Tibial nerve (tissue), 4 donors: ENCODE results near the gene DLGAP4.

Experiments
- CTCF ChIP-seq, 5 experiments: fragments of 200-600 bp in 3 of 5; fragments of 450-650 bp in 2 of 5; sonication (generic) in 3 of 5; IDR thresholded peaks; one replicate each; pipeline ENCODE4 v1.5.1; 2016 to 2019; ENCODE audit warnings: antibody characterized with exemption in 5 of 5, mild to moderate bottlenecking in 3 of 5, moderate library complexity in 2 of 5
- EP300 ChIP-seq, 2 donors: sonication (generic); formaldehyde crosslinking; IDR thresholded peaks; one replicate each; pipeline ENCODE4 v1.6.1; 2017; ENCODE audit warnings: antibody characterized with exemption in 2 of 2, mild to moderate bottlenecking in 1 of 2
- POLR2A ChIP-seq, 2 donors: fragments of 450-650 bp; IDR thresholded peaks; one replicate each; pipeline ENCODE4 v1.6.1; 2017; ENCODE audit warnings: antibody characterized with exemption in 2 of 2, mild to moderate bottlenecking in 2 of 2, moderate library complexity in 2 of 2

GRCh38 chr20:36311854-36312723 lies 6.0 kb downstream of the DLGAP4 start:
- TF ChIP-seq CTCF (IDR thresholded peaks at IDR 0.05) (no peak), EP300 (IDR thresholded peaks at IDR 0.05) (no peak), POLR2A (IDR thresholded peaks at IDR 0.05) (no peak)
